Tibial artery (tissue), 4 donors: ENCODE results near the gene FAM24B.
"Not testable (repeated sequence)": the region's sequence is repeated elsewhere in the genome, so short reads cannot be mapped to it uniquely, and the experiment has no call there.

Source experiments
- DNase-seq, 2 donors: peaks; one replicate each; pipeline ENCODE4 v3.0.0-alpha.2; 2019
- H3K27ac ChIP-seq, 2 donors: fragments of 200-600 bp; sonication (generic) in 1 of 2; 1 replicate in 1 of 2; 2 replicates in 1 of 2; pipeline ENCODE4 v1.5.1; 2018 to 2019; ENCODE audit warnings: mild to moderate bottlenecking in 1 of 2
- H3K27me3 ChIP-seq, 2 donors: fragments of 200-600 bp; sonication (generic) in 1 of 2; one replicate each; pipeline versions ENCODE4 v1.5.1 to v1.6.0; 2016 to 2019
- H3K36me3 ChIP-seq, 3 donors: fragments of 200-600 bp; sonication (generic) in 2 of 3; one replicate each; pipeline ENCODE4 v1.5.1; 2016 to 2019; ENCODE audit warnings: mild to moderate bottlenecking in 2 of 3
- H3K4me1 ChIP-seq, 4 donors: fragments of 200-600 bp; sonication (generic) in 2 of 4; 1 replicate in 3 of 4; 2 replicates in 1 of 4; pipeline ENCODE4 v1.5.1; 2016 to 2019
- H3K4me3 ChIP-seq, 2 donors: fragments of 200-600 bp; sonication (generic) in 1 of 2; 1 replicate in 1 of 2; 2 replicates in 1 of 2; pipeline ENCODE4 v1.5.1; 2018 to 2019; ENCODE audit warnings: mild to moderate bottlenecking in 2 of 2
- H3K9me3 ChIP-seq, 3 donors: fragments of 200-600 bp; sonication (generic) in 1 of 3; one replicate each; pipeline ENCODE4 v1.5.1; 2016 to 2019
- intact Hi-C: fragments of 100-400 bp; cut with DNase I; formaldehyde crosslinking; loops from one replicate; pipeline ENCODE4 v1.15.0; 2023; ENCODE audit warnings: low total_unique reads
- TF ChIP-seq, protein P1 (sequence below), 2 experiments: fragments of 200-600 bp in 1 of 2; fragments of 450-650 bp in 1 of 2; IDR thresholded peaks; one replicate each; pipeline ENCODE4 v1.5.1; 2017 to 2019; ENCODE audit warnings: antibody characterized with exemption in 2 of 2, mild to moderate bottlenecking in 1 of 2, moderate library complexity in 1 of 2

The FAM24B gene, protein sequence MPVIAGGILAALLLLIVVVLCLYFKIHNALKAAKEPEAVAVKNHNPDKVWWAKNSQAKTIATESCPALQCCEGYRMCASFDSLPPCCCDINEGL

DNA sequence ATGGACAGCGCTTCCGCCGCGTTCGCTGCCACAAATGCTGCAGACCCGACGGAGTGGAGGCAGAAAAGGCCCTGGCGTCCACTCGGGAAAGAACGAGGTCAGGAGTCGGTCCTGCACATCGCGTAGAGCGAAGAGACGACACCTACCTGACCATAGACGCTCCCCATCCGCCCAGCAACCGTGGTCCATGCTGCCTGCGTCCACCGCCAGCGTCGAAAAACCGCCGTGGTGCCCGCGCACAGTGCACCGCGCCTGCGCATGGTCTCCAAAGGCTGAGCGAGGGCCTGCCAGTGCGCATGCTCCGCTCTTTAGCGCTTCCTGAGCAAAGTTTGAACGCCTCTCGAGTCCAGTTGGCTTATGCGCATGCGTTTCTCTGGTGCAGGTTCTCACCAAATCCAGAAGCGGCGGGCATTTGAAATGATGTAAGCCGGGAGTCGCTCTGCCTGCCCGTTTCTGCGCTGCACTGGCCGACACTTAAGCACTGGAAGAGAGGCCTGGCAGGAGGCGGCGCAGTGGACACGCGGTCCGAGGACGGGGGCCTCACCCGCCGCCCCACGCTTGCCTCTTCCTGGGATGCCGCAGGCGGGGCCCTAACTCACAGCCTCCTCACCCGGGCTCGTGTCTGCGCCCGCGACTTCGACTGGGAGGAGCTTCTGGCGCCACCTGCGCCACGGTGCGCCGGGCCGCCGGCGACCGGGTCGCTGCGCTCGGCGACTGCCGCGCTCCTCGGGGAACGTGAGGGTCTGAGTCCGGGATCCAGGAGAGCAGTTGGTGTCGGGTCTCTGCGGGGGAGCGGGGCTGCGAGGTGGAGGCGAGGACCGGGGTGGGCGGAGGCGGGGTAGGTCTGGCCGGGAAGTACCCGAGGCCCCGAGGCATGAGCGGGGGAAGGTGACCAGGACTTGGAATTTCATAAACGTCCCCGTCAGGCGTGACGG is at the start of gene FAM24B:
Gene FAM24B, minus strand, starts transcription at position 243 of the 935 bp plus-strand sequence. CDS start 29,066 bp downstream, outside the sequence.
- H3K27ac ChIP-seq = peak within 1 kb of the TSS; percentile 3 to 5
- H3K9me3 ChIP-seq = no peaks in the 10 kb centered on the region
- peak; percentile 90 to 95 for DNase-seq
- peaks cover 0 to 10% (median 9%) of the 10 kb centered on the region in 4 donors for H3K4me1 ChIP-seq
- TF ChIP-seq, protein P1, sequence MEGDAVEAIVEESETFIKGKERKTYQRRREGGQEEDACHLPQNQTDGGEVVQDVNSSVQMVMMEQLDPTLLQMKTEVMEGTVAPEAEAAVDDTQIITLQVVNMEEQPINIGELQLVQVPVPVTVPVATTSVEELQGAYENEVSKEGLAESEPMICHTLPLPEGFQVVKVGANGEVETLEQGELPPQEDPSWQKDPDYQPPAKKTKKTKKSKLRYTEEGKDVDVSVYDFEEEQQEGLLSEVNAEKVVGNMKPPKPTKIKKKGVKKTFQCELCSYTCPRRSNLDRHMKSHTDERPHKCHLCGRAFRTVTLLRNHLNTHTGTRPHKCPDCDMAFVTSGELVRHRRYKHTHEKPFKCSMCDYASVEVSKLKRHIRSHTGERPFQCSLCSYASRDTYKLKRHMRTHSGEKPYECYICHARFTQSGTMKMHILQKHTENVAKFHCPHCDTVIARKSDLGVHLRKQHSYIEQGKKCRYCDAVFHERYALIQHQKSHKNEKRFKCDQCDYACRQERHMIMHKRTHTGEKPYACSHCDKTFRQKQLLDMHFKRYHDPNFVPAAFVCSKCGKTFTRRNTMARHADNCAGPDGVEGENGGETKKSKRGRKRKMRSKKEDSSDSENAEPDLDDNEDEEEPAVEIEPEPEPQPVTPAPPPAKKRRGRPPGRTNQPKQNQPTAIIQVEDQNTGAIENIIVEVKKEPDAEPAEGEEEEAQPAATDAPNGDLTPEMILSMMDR (IDR thresholded peaks at IDR 0.05) = no peak
- H3K27me3 ChIP-seq = peaks cover 0 to 3% of the 10 kb centered on the region in 2 donors
- intact Hi-C loops = no loop called here
- peak within 1 kb of the TSS; percentile 47 to 66 for H3K4me3 ChIP-seq
- no peaks in the 10 kb centered on the region for H3K36me3 ChIP-seq

DNA sequence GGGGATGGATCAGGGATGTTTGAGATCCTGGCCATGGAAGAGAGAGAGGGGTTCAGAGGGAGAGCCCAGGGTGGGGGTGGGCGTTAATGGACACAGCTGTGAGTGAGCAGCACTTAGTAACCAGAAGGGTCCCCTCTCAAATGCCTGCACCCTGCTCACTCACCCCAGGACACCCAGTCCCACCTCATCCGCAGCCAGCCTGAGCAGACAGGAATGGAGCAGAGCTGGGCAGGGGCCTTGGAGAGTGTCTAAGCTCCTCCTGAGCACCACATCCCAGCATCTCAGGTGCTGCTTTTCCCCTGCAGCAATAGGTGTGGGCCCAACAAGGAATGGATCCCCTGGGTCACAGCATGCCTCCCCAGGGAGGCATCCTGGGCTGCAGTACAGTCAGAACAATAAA is 36.3 kb upstream of the FAM24B start:
- TF ChIP-seq, protein P1 (IDR thresholded peaks at IDR 0.05) = no peak
- no peaks in the 10 kb centered on the region for H3K36me3 ChIP-seq
- intact Hi-C loops = no loop called here
- no peaks in the 10 kb centered on the region for H3K9me3 ChIP-seq
- DNase-seq = no peak
- no peak overlapping the region for H3K27ac ChIP-seq
- no peaks in the 10 kb centered on the region for H3K4me1 ChIP-seq
- no peaks in the 10 kb centered on the region for H3K27me3 ChIP-seq
- no peak overlapping the region for H3K4me3 ChIP-seq

DNA sequence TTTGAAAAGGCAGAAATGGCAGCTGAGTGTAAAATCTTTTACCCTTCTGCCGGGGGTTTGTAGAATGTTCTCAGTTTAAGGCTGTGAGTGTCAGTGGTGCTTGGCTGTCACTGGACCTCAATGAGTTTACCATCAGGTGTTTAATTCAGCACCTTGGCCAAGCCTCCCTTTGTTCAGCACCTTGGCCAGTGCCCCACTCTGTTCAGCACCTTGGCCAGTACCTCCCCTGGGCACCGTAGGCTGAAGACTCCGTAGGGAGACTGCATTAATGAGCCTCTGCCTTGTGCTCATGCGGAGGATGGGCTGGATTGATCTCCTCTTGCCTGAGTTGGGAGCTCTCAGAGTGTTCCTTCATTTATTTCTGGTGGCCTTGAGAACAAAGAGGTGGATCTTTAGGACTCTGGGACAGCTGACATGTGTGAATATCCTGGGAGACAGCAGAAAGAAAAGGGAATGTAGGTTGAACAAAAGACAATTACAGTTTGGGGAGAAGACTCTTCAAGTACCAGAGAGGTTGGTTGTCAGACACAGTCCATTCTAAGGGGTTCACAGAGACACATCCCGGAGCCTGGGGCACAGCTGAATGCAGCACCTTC is 32.6 kb upstream of the FAM24B start:
- Histone ChIP-seq H3K4me1 (no peaks in the 10 kb centered on the region), H3K9me3 (no peaks in the 10 kb centered on the region), H3K27me3 (no peaks in the 10 kb centered on the region), H3K36me3 (no peaks in the 10 kb centered on the region), H3K4me3 (no peak overlapping the region), H3K27ac (no peak overlapping the region)
- intact Hi-C loops = no loop called here
- no peak for DNase-seq
- TF ChIP-seq, protein P1 (IDR thresholded peaks at IDR 0.05) = no peak

DNA sequence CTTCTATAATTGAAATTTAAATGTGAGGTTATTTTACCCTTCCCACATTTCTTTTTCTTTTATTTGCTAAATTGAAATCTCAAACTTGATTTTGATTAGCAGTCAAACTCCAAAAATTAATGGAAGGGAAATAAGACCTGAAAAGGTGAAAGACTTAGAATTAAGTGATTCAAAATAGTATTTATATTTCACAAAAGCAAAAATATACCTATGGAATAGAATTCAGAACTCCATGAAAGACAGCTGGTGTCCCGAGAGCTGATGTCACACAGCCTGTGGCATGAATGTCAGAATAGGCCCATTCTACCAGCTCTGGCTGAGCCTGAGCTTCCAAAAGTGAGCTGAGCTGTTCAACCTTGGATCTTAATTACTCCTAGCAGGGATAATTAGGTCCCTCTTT is 30.9 kb upstream of the FAM24B start, which contains the start of gene FAM24A:
Gene FAM24A, plus strand, starts transcription at position 301 of the 400 bp plus-strand sequence. CDS start 1,025 bp downstream, outside the sequence.
- H3K4me1 ChIP-seq = no peaks in the 10 kb centered on the region
- H3K4me3 ChIP-seq = no peak within 1 kb of the TSS
- no peaks in the 10 kb centered on the region for H3K27me3 ChIP-seq

DNA sequence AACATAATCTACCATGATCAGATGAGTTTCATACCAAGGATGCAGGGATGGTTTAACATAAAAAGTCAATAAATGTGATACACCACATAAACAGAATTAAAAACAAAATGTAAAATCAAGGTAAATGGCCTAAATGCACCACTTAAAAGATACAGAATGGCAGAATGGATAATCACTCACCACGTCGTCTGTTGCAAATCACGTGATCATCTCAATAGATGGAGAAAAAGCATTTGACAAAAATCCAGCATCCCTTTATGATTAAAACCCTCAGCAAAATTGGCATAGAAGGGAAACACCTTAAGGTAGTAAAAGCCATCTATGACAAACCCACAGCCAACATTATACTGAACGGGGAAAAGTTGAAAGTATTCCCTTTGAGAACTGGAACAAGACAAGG is 24.5 kb upstream of the FAM24B start:
- DNase-seq, H3K9me3 ChIP-seq, H3K36me3 ChIP-seq, H3K4me3 ChIP-seq, H3K27me3 ChIP-seq, H3K4me1 ChIP-seq, intact Hi-C loops, H3K27ac ChIP-seq: not testable (repeated sequence)

More for the DNA sequence above, 30.9 kb upstream of the FAM24B start, which contains the start of gene FAM24A:
- DNase-seq = no peak
- intact Hi-C loops = no loop called here
- Histone ChIP-seq H3K9me3 (no peaks in the 10 kb centered on the region), H3K36me3 (no peaks in the 10 kb centered on the region), H3K27ac (no peak within 1 kb of the TSS)
- TF ChIP-seq, protein P1 (IDR thresholded peaks at IDR 0.05) = no peak
